HCT116 (cell line): ENCODE measurements around the gene OR2M5. TPM values are rescaled to one million over a fixed set of nuclear protein-coding genes. Genes with fewer than 3 reads are reported as not detected.

Experiments used
- ATAC-seq: fragments of 200-7000 bp; cut with Tn5 transposase; 2 replicates; pipeline ENCODE4 v1.9.1; 2020; ENCODE audit warnings: mild to moderate bottlenecking, moderate library complexity
- BruUV-seq: library from RNA; stranded (reverse); fragments of 400-500 nt; replicated peaks from 2 replicates; lab custom pipeline; 2021; lab: Mats Ljungman, UMichigan
- CTCF ChIA-PET: fragments of 300-600 bp; sonication (Branson Sonifier 250); formaldehyde crosslinking; loops from one replicate; lab custom pipeline; 2021; ENCODE audit warnings: antibody characterized with exemption; lab: Charles Lee
- POLR2A ChIA-PET: fragments of 300-600, 350-600 bp; sonication (Branson Sonifier 250); formaldehyde crosslinking; loops from one replicate; lab custom pipeline; 2021; ENCODE audit warnings: antibody characterized with exemption; lab: Charles Lee
- RAD21 ChIA-PET, 2 experiments: fragments of 300-600 bp; sonication (Branson Sonifier 250); formaldehyde crosslinking; loops; one replicate each; lab custom pipeline; 2023; ENCODE audit warnings: low total read pairs in 2 of 2; ENCODE audit not compliant: uncharacterized antibody in 2 of 2, unreplicated experiment in 2 of 2, low non-redundant PET in 1 of 2; lab: Charles Lee
- DNase-seq: peaks from one replicate; pipeline ENCODE4 v3.0.0-alpha.2; 2010; ENCODE audit warnings: low read depth, low spot score
- H2AFZ ChIP-seq: fragments of 200-600 bp; shearing (Covaris generic), sonication (generic); 2 replicates; pipeline ENCODE4 v1.6.1; 2017; ENCODE audit warnings: low read depth, mixed run types, mixed read lengths, antibody characterized with exemption, low read length; ENCODE audit not compliant: poor library complexity, severe bottlenecking
- H3K27ac ChIP-seq: 2 replicates; pipeline ENCODE4 v1.5.1; 2012; ENCODE audit warnings: low read depth, low read length
- H3K27me3 ChIP-seq: fragments of 200-600 bp; sonication (generic); 2 replicates; pipeline ENCODE4 v1.6.1; 2016; ENCODE audit warnings: mixed run types, low read length, mixed read lengths; ENCODE audit not compliant: insufficient read depth
- H3K36me3 ChIP-seq, 2 experiments: fragments of 200-500 bp in 1 of 2; fragments of 200-600 bp in 1 of 2; sonication (Bioruptor generic) in 1 of 2; sonication (generic) in 1 of 2; 2 replicates each; pipeline versions ENCODE4 v1.5.1 to v1.6.1; 2014 to 2016; ENCODE audit warnings: low read length in 2 of 2, inconsistent platforms in 1 of 2, mixed read lengths in 1 of 2, mixed run types in 1 of 2; ENCODE audit not compliant: insufficient read depth in 2 of 2, control insufficient read depth in 1 of 2
- H3K4me1 ChIP-seq, 2 experiments: fragments of 200-600 bp in 1 of 2; sonication (generic) in 1 of 2; 2 replicates each; pipeline versions ENCODE4 v1.5.1 to v1.6.1; 2012 to 2017; ENCODE audit warnings: low read length in 2 of 2, inconsistent platforms in 1 of 2, mild to moderate bottlenecking in 1 of 2, mixed read lengths in 1 of 2, mixed run types in 1 of 2, moderate library complexity in 1 of 2; ENCODE audit not compliant: insufficient read depth in 2 of 2, control insufficient read depth in 1 of 2
- H3K4me2 ChIP-seq: fragments of 200-600 bp; sonication (generic); 2 replicates; pipeline ENCODE4 v1.6.1; 2017; ENCODE audit warnings: mixed run types, low read length, mixed read lengths
- H3K4me3 ChIP-seq, 2 experiments: fragments of 200-600 bp in 1 of 2; sonication (generic) in 1 of 2; replicated peaks in 1 of 2; 2 replicates each; pipeline ENCODE4 v1.5.1; 2011 to 2016; ENCODE audit warnings: low read length in 2 of 2, control low read depth in 1 of 2, low read depth in 1 of 2, mild to moderate bottlenecking in 1 of 2, mixed read lengths in 1 of 2, mixed run types in 1 of 2
- H3K79me2 ChIP-seq: fragments of 200-600 bp; sonication (generic); 2 replicates; pipeline ENCODE4 v1.6.1; 2017; ENCODE audit warnings: mild to moderate bottlenecking, mixed run types, low read length, moderate library complexity, mixed read lengths; ENCODE audit not compliant: insufficient read depth
- H3K9ac ChIP-seq: fragments of 200-600 bp; sonication (generic); 2 replicates; pipeline ENCODE4 v1.6.1; 2016; ENCODE audit warnings: low read length, mixed read lengths
- H3K9me2 ChIP-seq: fragments of 200-600 bp; sonication (generic), shearing (Covaris generic); 2 replicates; pipeline ENCODE4 v1.6.1; 2017; ENCODE audit warnings: mixed run types, mild to moderate bottlenecking, moderate library complexity; ENCODE audit not compliant: insufficient read depth
- H3K9me3 ChIP-seq, 2 experiments: fragments of 200-500 bp in 1 of 2; fragments of 200-600 bp in 1 of 2; sonication (Bioruptor generic) in 1 of 2; sonication (generic) in 1 of 2; 2 replicates each; pipeline ENCODE4 v1.6.1; 2014 to 2017; ENCODE audit warnings: low read length in 2 of 2, mixed read lengths in 2 of 2, inconsistent platforms in 1 of 2, low read depth in 1 of 2, mild to moderate bottlenecking in 1 of 2, mixed run types in 1 of 2, moderate library complexity in 1 of 2; ENCODE audit not compliant: control insufficient read depth in 1 of 2, insufficient read depth in 1 of 2
- H4K20me1 ChIP-seq: fragments of 200-600 bp; sonication (generic), shearing (Covaris generic); 2 replicates; pipeline ENCODE4 v1.6.1; 2017; ENCODE audit warnings: mixed run types, mild to moderate bottlenecking, moderate library complexity; ENCODE audit not compliant: insufficient read depth
- CEBPB ChIP-seq: IDR thresholded peaks from 2 replicates; pipeline ENCODE4 v1.6.1; 2012; ENCODE audit warnings: low read depth
- EGR1 ChIP-seq: IDR thresholded peaks from 2 replicates; pipeline ENCODE4 v1.6.1; 2012; ENCODE audit warnings: low read depth
- EZH2 ChIP-seq: fragments of 200-600 bp; sonication (generic); IDR thresholded peaks from 2 replicates; pipeline ENCODE4 v1.6.1; 2017; ENCODE audit warnings: antibody characterized with exemption, mixed run types
- EZH2phosphoT487 ChIP-seq: fragments of 200-600 bp; IDR thresholded peaks from 2 replicates; pipeline ENCODE4 v1.6.1; 2018; ENCODE audit warnings: antibody characterized with exemption, borderline replicate concordance
- FOSL1 ChIP-seq: IDR thresholded peaks from 2 replicates; pipeline ENCODE4 v1.6.1; 2012; ENCODE audit warnings: low read depth
- JUND ChIP-seq: IDR thresholded peaks from 2 replicates; pipeline ENCODE4 v1.6.1; 2012
- SIN3A ChIP-seq: IDR thresholded peaks from 2 replicates; pipeline ENCODE4 v1.6.1; 2012; ENCODE audit warnings: low read depth
- TCF7L2 ChIP-seq: IDR thresholded peaks from 2 replicates; pipeline ENCODE4 v1.7.0; 2011; ENCODE audit warnings: borderline replicate concordance, inconsistent platforms; ENCODE audit not compliant: insufficient read depth, insufficient read length; ENCODE audit errors: extremely low read depth
- YY1 ChIP-seq: IDR thresholded peaks from 2 replicates; pipeline ENCODE4 v1.6.1; 2011; ENCODE audit warnings: low read length, low read depth, moderate library complexity, mild to moderate bottlenecking; ENCODE audit not compliant: insufficient replicate concordance; ENCODE audit errors: extremely low read depth
- ZFX ChIP-seq: fragments of 450-650 bp; IDR thresholded peaks from 2 replicates; pipeline ENCODE4 v1.6.1; 2017
- ZNF274 ChIP-seq: fragments of 200-500 bp; sonication (Bioruptor generic); IDR thresholded peaks from 2 replicates; pipeline ENCODE4 v1.6.1; 2014; ENCODE audit warnings: mild to moderate bottlenecking, low read depth, low read length, inconsistent platforms
- intact Hi-C: fragments of 100-400 bp; cut with micrococcal nuclease; formaldehyde crosslinking; loops from 2 replicates; pipeline ENCODE4 v1.10.0; 2022
- total RNA-seq: library from RNA; stranded (reverse); gene quantifications from one replicate; pipeline ENCODE4 v1.2.1, GENCODE V29; 2021; ENCODE audit not compliant: unreplicated experiment
- TF ChIP-seq, protein P1 (sequence below): IDR thresholded peaks from 2 replicates; pipeline ENCODE4 v1.6.1; 2011; ENCODE audit warnings: mild to moderate bottlenecking, low read length, moderate library complexity; ENCODE audit not compliant: insufficient replicate concordance; ENCODE audit errors: extremely low read depth
- TF ChIP-seq, protein P2 (sequence below): IDR thresholded peaks from 2 replicates; pipeline ENCODE4 v1.6.1; 2012; ENCODE audit warnings: low read depth

Gene OR2M5
- total RNA-seq, 1 experiment from 2014 or later, result not detected

DNA sequence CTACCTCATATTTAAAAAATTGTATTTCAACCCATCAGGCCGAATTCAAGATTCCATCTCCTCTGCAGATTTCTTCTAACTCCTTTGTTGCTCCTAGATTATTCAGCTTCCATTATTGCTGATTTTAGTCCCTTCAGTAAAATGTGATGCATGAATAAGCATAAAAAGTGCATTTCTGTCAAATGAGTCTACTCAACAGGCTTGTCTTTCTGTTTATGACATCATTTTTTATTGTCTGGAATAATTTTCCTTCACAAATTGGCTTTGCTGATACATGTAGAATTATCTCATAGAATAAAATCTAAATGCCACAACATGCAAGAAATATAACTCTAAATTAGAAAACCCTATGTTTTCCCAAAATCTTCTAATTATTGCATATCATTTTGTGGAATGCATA is 1.6 kb upstream of the OR2M5 start:
- TF ChIP-seq TCF7L2 (no peak), EZH2phosphoT487 (no peak), ZFX (no peak), EGR1 (no peak), CEBPB (no peak), FOSL1 (no peak), SIN3A (no peak), JUND (no peak), EZH2 (no peak), ZNF274 (no peak), YY1 (no peak)
- TF ChIP-seq, protein P1, sequence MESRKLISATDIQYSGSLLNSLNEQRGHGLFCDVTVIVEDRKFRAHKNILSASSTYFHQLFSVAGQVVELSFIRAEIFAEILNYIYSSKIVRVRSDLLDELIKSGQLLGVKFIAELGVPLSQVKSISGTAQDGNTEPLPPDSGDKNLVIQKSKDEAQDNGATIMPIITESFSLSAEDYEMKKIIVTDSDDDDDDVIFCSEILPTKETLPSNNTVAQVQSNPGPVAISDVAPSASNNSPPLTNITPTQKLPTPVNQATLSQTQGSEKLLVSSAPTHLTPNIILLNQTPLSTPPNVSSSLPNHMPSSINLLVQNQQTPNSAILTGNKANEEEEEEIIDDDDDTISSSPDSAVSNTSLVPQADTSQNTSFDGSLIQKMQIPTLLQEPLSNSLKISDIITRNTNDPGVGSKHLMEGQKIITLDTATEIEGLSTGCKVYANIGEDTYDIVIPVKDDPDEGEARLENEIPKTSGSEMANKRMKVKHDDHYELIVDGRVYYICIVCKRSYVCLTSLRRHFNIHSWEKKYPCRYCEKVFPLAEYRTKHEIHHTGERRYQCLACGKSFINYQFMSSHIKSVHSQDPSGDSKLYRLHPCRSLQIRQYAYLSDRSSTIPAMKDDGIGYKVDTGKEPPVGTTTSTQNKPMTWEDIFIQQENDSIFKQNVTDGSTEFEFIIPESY, result no peak
- TF ChIP-seq, protein P2, sequence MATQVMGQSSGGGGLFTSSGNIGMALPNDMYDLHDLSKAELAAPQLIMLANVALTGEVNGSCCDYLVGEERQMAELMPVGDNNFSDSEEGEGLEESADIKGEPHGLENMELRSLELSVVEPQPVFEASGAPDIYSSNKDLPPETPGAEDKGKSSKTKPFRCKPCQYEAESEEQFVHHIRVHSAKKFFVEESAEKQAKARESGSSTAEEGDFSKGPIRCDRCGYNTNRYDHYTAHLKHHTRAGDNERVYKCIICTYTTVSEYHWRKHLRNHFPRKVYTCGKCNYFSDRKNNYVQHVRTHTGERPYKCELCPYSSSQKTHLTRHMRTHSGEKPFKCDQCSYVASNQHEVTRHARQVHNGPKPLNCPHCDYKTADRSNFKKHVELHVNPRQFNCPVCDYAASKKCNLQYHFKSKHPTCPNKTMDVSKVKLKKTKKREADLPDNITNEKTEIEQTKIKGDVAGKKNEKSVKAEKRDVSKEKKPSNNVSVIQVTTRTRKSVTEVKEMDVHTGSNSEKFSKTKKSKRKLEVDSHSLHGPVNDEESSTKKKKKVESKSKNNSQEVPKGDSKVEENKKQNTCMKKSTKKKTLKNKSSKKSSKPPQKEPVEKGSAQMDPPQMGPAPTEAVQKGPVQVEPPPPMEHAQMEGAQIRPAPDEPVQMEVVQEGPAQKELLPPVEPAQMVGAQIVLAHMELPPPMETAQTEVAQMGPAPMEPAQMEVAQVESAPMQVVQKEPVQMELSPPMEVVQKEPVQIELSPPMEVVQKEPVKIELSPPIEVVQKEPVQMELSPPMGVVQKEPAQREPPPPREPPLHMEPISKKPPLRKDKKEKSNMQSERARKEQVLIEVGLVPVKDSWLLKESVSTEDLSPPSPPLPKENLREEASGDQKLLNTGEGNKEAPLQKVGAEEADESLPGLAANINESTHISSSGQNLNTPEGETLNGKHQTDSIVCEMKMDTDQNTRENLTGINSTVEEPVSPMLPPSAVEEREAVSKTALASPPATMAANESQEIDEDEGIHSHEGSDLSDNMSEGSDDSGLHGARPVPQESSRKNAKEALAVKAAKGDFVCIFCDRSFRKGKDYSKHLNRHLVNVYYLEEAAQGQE, result no peak
- intact Hi-C loops, result no loop called here
- RAD21 ChIA-PET, result no interaction called here
- no peak for ATAC-seq
- no peak overlapping the region for H3K27ac ChIP-seq
- H3K9ac ChIP-seq, result no peak overlapping the region
- H3K9me2 ChIP-seq, result no peaks in the 10 kb centered on the region
- CTCF ChIA-PET, result no interaction called here
- H3K4me2 ChIP-seq, result no peak overlapping the region
- H3K9me3 ChIP-seq, result peaks cover 0 to 6% of the 10 kb centered on the region in 2 experiments; a peak in 2 of 4 replicates
- H3K4me1 ChIP-seq, result no peaks in the 10 kb centered on the region
- no peak overlapping the region for H3K4me3 ChIP-seq
- H4K20me1 ChIP-seq, result no peaks in the 10 kb centered on the region
- no peak overlapping the region for H2AFZ ChIP-seq
- no peaks in the 10 kb centered on the region for H3K79me2 ChIP-seq
- DNase-seq, result no peak
- H3K27me3 ChIP-seq, result no peaks in the 10 kb centered on the region
- no TSS peak for BruUV-seq
- POLR2A ChIA-PET, result no interaction called here
- no peaks in the 10 kb centered on the region for H3K36me3 ChIP-seq
